Measurements from ENCODE around the gene NPR1. TPM values are rescaled to one million over a fixed set of nuclear protein-coding genes. Genes with fewer than 3 reads are reported as not detected.
A peak's percentile ranks its signal among the peaks of the same experiment; 100 is the strongest.

The NPR1 gene
- polyA plus RNA-seq, 2 of the 4 experiments (the other 2 are of a cell fraction): 0.39 to 1.9 TPM

- Histone ChIP-seq H3K4me1 (0 out of 3 replicates have a peak, but pooled peaks cover 3% of the 10 kb centered on the region), H3K4me3 (no peak overlapping the region), H3K4me2 (no peak overlapping the region), H3K27ac (peak overlapping the region in 1 of 2 experiments; percentile 14; a peak in 1 of 6 replicates), H3K9me3 (no peaks in the 10 kb centered on the region)
- FAIRE-seq: no peak
- POLR2A ChIA-PET: no interaction called here
- 90% methylated on average over 14 of the region's 18 CpGs for WGBS (ENCODE audit: missing lambda C conversion rate)
- no peak for ATAC-seq
- CTCF ChIA-PET: interaction anchor here (0.6 to 2.4 kb wide), 8 partner anchors 9 to 278 kb away, joined by 3 to 10 read pairs (median 3); partner anchors contain the start of gene CREB3L4
- no peak for TF ChIP-seq MYC (IDR thresholded peaks at IDR 0.05; ENCODE audit: borderline replicate concordance, low read length)
- TF ChIP-seq RNF2 (IDR thresholded peaks at IDR 0.05; ENCODE audit: borderline replicate concordance, low read depth): no peak
- TF ChIP-seq USF2 (IDR thresholded peaks at IDR 0.05): no peak
- DNase-seq (ENCODE audit: low read depth in 1 of 2, low spot score in 1 of 2): no peak
Measured at GRCh38 chr1:153688736-153689328, 10.3 kb downstream of the NPR1 start.

GRCh38 chr1:153693466-153693865, 15.0 kb downstream of the NPR1 start:
- CTCF ChIA-PET: interaction anchor here (1.2 to 2.4 kb wide), 2 partner anchors 12 to 15 kb away, joined by 3 to 8 read pairs; partner anchors contain the start of gene NPR1
- WGBS (ENCODE audit: missing lambda C conversion rate): 76% methylated on average over 2 of the region's 4 CpGs
- POLR2A ChIA-PET: interaction anchor here (0.9 kb wide), 1 partner anchor 34 kb away, joined by 3 read pairs; the partner anchor contains the start of gene INTS3
- Histone ChIP-seq H3K27ac (no peak overlapping the region), H3K4me2 (no peak overlapping the region), H3K4me3 (no peak overlapping the region), H3K4me1 (peaks cover 19% of the 10 kb centered on the region), H3K9me3 (no peaks in the 10 kb centered on the region)
- ATAC-seq (no peak), FAIRE-seq (no peak), DNase-seq (ENCODE audit: low read depth in 1 of 2, low spot score in 1 of 2) (no peak)
- TF ChIP-seq, protein P1, sequence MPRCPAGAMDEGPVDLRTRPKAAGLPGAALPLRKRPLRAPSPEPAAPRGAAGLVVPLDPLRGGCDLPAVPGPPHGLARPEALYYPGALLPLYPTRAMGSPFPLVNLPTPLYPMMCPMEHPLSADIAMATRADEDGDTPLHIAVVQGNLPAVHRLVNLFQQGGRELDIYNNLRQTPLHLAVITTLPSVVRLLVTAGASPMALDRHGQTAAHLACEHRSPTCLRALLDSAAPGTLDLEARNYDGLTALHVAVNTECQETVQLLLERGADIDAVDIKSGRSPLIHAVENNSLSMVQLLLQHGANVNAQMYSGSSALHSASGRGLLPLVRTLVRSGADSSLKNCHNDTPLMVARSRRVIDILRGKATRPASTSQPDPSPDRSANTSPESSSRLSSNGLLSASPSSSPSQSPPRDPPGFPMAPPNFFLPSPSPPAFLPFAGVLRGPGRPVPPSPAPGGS (IDR thresholded peaks at IDR 0.05): no peak
- TF ChIP-seq HOXB13 (CRISPR knock-in tag; IDR thresholded peaks at IDR 0.05; ENCODE audit: low read depth) (no peak), MAZ (IDR thresholded peaks at IDR 0.05; ENCODE audit: borderline replicate concordance, low read depth, low read length) (no peak), EHF (CRISPR knock-in tag; IDR thresholded peaks at IDR 0.05) (no peak), POLR2AphosphoS2 (conservative IDR thresholded peaks at IDR 0.05; ENCODE audit: low read length) (no peak), RNF2 (IDR thresholded peaks at IDR 0.05; ENCODE audit: borderline replicate concordance, low read depth) (no peak), NPAS2 (CRISPR knock-in tag; IDR thresholded peaks at IDR 0.05; ENCODE audit: borderline replicate concordance) (no peak), CHD2 (IDR thresholded peaks at IDR 0.05; ENCODE audit: low read length, partially characterized antibody) (no peak), GATA3 (IDR thresholded peaks at IDR 0.05; ENCODE audit: borderline replicate concordance) (no peak), POLR2A (IDR thresholded peaks at IDR 0.05; ENCODE audit: low read length) (no peak), CEBPB (IDR thresholded peaks at IDR 0.05) (no peak), HEYL (CRISPR knock-in tag; IDR thresholded peaks at IDR 0.05) (no peak), SMC3 (IDR thresholded peaks at IDR 0.05) (no peak), ZFP36 (IDR thresholded peaks at IDR 0.05; ENCODE audit: borderline replicate concordance, partially characterized antibody) (no peak), TFCP2L1 (CRISPR knock-in tag; IDR thresholded peaks at IDR 0.05) (no peak), JUNB (IDR thresholded peaks at IDR 0.05) (no peak), EP300 (IDR thresholded peaks at IDR 0.05) (no peak), ZC3H11A (IDR thresholded peaks at IDR 0.05) (no peak), TP53 (CRISPR knock-in tag; IDR thresholded peaks at IDR 0.05) (no peak)
- TF ChIP-seq, protein P2, sequence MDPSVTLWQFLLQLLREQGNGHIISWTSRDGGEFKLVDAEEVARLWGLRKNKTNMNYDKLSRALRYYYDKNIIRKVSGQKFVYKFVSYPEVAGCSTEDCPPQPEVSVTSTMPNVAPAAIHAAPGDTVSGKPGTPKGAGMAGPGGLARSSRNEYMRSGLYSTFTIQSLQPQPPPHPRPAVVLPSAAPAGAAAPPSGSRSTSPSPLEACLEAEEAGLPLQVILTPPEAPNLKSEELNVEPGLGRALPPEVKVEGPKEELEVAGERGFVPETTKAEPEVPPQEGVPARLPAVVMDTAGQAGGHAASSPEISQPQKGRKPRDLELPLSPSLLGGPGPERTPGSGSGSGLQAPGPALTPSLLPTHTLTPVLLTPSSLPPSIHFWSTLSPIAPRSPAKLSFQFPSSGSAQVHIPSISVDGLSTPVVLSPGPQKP (IDR thresholded peaks at IDR 0.05; ENCODE audit: low read depth, low read length): no peak
